Kidney capillary endothelial cell (primary cell): ENCODE data around the gene AGFG2.
A peak's percentile ranks its signal among the peaks of the same experiment; 100 is the strongest.

Experiments used
- DNase-seq: peaks from one replicate; pipeline ENCODE4 v3.0.0-alpha.2; 2018; ENCODE audit warnings: low spot score

AGFG2 gene

GRCh38 chr7:100572949-100573675, 34.1 kb downstream of the AGFG2 start:
- no peak for DNase-seq

DNA sequence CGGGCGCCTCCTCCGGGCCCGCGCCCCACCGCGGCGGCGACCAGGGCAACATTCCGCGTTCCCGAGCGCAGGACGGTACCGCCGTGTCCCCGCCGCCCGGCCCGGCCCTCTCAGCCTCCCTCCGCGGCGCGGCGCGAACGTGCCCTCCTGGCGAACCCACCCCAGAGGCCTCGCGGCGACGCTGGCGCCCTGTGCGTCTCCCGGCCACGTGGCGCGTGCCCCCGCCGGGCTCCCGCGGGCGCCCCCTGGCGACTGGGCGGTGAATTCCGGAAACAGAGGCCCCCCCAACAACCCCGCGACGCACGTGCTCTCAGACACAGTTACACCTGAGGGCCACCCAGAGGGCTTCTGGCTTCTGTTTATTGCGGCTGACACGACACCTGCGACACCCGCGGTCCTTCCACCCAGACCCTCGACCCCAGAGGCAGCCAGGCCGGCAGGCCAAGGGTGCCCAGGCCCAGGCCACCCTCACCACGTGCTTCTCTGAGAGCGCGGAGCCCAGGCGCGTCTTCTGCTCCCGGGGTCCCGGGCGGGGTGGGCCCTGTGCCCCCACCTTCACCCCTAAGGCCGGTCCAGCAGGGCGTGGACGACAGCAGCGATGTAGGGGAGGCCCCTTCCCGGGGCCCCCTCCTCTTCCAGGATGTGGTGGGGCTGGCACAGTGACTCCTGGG, 34.8 kb downstream of the AGFG2 start, which contains the start of gene SAP25:
Gene SAP25 (minus strand): TSS at position 210 of the 671 bp plus-strand sequence. CDS start 158 bp downstream, at position 52.
- no peak for DNase-seq

DNA sequence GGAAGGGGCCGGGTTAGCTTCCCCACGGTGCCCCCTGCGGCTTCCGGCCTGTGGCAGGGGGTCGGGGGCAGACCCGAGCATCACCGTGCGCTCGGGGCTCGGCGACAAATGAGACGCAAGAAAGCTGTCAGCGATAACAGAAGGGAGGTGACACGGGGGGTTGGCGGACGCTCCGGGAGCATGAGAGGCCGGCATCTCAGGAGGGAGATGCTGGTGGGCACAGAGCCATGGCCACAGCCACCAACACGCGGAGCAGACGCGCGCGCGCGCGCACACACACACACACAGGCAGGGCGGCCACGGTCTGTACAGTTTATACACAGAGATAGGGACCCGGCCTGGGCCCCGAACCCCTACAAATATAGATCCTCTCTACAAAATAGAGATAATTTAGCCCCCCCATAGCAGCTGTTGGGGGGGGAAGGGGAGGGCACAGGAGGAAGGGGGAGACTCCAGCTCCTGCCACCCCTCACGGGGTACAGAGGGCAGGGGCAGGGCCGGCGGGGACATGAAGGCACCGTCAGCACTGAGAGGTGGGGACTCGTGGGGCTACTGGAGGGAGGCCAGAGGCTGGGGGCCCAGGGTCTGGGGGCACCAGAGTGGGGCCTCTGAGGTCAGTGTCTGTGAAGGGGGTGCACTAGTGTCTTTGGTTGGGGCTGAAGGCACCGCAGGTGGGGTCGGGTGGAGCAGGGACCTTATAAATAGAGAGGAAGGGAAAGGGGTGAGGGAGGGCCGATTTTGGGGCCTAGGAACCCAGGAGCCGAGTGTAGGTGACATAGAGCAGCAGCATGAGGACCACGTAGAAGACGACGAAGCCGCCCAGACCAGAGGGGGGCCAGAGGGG, 35.6 kb downstream of the AGFG2 start:
- no peak for DNase-seq

DNA sequence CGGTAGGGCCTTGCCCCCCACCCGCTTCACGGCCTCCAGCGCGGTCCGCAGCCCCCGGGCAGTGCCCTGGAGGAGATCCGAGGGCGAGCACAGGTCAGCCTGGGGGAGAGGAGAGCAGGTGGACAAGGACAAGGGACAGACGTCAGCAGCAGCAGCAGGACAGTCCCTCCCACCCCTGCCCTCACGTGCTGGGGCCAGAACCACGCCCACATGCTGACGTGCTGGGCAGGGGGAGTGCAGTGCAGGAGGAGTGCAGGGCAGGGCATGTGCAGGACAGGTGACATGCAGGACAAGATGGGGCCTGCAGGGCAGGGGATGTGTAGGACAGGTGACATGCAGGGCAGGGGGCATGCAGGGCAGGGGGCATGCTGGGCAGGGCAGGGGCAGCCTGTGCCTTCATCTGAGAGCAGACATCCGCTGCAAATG, 36.2 kb downstream of the AGFG2 start:
- DNase-seq, result no peak

- no peak for DNase-seq
Observed at GRCh38 chr7:100575746-100576383, 36.9 kb downstream of the AGFG2 start.

GRCh38 chr7:100576384-100576993, 37.5 kb downstream of the AGFG2 start:
- no peak for DNase-seq

DNA sequence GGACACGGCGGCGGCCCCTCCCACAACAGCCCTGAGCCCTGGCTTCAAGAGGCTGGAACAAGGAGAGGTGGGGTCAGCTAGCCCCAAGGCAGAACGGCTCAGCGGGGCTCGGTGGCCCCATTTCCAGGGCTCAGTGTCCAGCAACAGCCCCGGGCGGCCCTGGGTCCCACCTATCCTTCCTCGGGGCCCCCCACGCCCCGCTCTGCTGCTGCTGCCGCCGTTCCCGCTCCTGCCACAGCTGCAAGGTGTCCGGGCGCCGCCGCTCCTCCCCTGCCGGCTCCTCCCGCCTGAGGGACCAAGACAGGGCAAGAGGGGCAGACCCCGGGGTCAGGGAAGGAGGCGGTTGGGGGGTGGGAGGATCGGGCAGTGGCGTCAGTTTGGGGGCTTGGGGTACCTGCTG, 38.1 kb downstream of the AGFG2 start:
- DNase-seq, result no peak

DNA sequence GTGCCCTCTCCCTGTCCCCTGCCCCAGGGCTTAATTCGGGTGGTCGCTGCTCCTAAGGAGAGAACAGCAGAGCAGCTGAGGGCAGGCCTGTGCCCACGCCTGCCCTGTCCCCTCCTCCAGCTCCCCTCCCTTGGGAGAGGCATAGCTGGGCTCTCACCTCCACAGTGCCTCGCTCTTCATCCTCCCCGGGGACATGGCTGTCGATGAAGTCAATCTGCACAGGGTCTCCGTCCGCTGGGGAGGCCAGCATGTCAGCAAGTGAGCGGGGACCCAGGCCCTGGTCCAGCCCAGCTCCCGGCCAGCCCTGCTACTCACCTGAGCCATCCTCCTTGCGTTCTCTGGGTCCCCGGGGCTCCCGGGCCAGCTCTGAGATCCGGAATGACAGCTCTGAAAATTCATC, 38.5 kb downstream of the AGFG2 start:
- no peak for DNase-seq

DNA sequence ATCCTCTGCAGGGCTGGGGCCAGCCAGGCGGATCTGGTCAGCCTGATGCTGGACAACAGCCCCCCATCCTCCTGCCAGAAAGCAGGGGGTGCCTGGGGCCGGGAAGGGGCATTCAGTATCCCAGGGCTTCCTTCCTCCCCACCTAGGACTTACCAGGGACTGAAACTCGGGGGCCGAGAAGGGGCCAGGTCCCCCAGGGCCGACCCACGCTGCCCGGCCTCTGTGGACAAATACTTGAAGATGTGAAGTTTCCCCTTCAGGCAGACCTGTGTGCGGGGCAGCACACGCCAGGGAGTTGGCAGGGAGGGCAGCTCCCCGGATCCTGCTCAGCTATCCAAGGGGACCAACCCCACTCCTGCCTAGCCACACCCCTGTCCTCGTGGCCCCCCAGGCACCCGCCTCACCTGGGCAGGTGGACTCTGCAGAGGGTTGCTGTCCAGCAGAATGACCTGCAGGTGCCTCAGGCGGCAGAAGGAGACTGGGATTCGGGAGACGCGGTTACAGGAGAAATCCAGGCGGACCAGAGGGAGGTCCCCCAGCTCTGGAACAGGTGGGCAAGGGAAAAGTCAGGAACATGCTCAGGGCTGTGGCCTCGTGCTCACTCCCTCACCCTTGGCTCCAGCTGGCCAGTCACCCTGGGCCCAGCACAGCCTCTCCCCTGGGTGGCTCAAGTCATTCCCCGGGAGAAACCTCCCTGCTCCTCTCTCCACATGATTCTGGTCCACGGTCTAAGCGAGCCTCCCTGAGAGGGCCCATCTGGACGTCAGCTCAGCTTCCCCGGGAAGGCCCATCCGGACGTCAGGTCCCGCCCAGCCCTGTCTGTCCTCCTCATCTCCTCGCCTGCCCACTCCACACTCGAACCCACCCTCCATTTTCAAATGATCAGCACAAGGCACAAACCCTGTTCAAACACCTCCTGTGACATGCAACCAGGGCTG, 39.5 kb downstream of the AGFG2 start:
- DNase-seq, result no peak

GRCh38 chr7:100580466-100581283, 41.7 kb downstream of the AGFG2 start:
- no peak for DNase-seq

DNA sequence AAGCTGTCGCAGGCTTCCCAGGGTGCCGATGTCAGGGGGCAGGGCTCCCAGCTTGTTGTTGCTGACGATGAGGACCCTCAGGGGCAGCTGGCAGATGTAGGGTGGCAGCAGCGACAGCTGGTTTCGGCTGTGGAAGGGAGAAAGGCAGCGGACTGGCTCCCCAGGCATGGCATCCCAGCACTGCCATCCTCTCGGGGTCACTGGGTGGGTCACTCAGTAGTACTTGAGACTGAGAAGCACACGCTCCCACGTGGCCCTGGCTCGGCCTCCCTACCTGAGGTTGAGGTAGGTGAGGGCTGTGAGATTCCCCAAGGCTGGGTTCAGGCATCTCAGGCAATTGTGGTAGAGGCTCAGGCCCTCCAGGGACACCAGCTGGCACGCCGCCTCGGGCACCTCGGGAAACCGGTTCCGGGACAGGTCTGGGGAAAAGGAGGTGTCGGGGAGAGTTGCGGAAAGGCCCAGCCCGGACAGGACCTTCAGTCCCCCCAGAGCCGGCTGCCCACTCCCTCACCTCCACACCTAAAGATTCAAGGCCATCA, 43.1 kb downstream of the AGFG2 start:
- DNase-seq, result no peak

GRCh38 chr7:100582650-100583049, 43.6 kb downstream of the AGFG2 start:
- DNase-seq, result no peak

- peak; percentile 42 for DNase-seq
Observed at GRCh38 chr7:100583132-100584053, 44.4 kb downstream of the AGFG2 start.

DNA sequence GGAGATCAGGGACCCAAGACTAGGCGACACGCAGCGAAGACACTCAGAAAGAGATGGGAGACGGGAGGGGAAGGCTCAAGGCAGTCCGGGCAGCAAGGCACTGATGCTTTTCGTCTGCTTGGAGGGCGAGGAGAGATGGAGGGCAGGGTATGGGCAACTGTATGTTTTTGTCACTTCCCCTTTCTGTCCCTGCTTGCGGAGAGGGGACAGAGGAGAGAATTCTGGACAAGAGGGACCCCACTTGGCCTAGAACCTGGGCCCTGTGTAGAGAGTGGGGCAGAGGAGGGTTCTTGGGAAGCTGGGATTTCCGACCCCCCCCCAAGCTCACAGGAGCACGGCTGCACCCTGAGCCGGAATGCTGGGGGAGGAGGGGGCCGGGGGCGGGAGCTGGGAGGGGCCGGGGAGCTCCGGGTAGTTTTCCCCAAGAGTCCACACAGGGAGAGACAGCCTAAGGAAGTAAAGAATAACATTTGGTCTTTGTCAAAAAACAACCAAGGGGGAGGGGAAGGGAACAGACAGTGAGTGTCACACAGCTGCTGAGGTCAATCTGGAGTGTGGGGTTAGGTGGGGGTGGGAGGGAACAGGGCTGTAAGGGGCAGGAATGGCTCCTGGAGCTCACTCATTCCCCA, 45.2 kb downstream of the AGFG2 start:
- DNase-seq, result no peak

DNA sequence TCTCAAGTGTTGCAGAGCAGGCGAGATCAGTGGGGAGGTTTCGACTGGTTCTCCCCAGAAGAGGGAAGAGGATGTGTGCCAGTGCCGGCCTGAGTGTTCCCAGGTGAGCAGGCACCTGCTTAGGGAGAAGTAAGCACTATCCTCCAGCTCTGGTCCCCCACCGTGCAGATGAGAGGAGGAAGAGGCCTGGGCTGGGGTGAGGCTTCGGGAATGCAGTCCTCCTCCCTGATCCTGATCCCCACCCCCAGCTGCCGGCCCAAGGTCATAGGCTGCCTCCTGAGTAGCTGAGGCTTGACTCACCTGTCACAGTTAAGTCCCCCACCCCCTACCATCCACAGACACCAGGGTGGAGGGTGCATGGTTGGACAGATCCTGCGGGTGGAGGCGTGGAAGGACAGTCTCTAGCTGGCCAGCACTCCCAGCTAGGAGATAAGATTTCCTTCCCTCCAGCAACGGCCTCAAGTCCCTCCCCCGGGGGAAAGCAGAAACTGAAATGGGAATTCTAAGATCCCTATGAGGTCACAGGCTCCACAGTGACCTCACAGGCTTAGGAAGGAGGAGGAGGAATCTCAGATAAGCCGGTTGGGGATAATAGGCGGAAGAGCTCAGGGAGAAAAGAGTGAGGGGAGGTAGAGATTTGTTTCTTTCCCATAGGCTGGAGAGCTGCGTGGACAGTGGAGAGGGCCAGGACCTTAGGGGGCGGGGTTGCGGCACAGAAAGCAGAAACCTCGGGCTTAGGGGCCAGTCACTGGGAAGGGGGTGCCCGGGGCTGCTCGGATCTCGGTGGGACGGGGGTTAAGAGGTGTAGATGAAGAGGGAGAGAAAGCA, 45.9 kb downstream of the AGFG2 start:
- peak; percentile 38 for DNase-seq

- DNase-seq, result no peak
Observed at GRCh38 chr7:100585511-100586265, 46.7 kb downstream of the AGFG2 start, which contains the start of gene LRCH4. LRCH4 (minus strand) TSS chr7:100586129; CDS start chr7:100586100, 29 bp downstream.
